GM21423 (cell line): ENCODE data around the gene USP12.
"Not testable (repeated sequence)": the region's sequence is repeated elsewhere in the genome, so short reads cannot be mapped to it uniquely, and the experiment has no call there.

Source experiments
- ATAC-seq: cut with Tn5 transposase; IDR thresholded peaks from one replicate; pipeline ENCODE4 v1.9.1; 2021; ENCODE audit warnings: mild to moderate bottlenecking, moderate library complexity; ENCODE audit not compliant: unreplicated experiment

The USP12 gene

GRCh38 chr13:27125357-27126282, 46.0 kb downstream of the USP12 start:
- ATAC-seq: no peak

GRCh38 chr13:27124571-27124970, 47.0 kb downstream of the USP12 start:
- ATAC-seq: no peak

- not testable (repeated sequence) for ATAC-seq
These were observed 48.2 kb downstream of the USP12 start for GRCh38 chr13:27123445-27123844.

- ATAC-seq: no peak
These were observed 49.6 kb downstream of the USP12 start for GRCh38 chr13:27122036-27122435.

GRCh38 chr13:27120811-27121210, 50.8 kb downstream of the USP12 start:
- ATAC-seq: no peak

GRCh38 chr13:27120011-27120410, 51.6 kb downstream of the USP12 start:
- no peak for ATAC-seq

GRCh38 chr13:27118428-27119054, 53.1 kb downstream of the USP12 start:
- ATAC-seq: no peak

GRCh38 chr13:27117952-27118351, 53.7 kb downstream of the USP12 start:
- ATAC-seq: no peak

- no peak for ATAC-seq
These were observed 54.5 kb downstream of the USP12 start for GRCh38 chr13:27117158-27117557.

GRCh38 chr13:27113436-27113835, 58.2 kb downstream of the USP12 start:
- ATAC-seq: no peak

- no peak for ATAC-seq
These were observed 59.6 kb downstream of the USP12 start for GRCh38 chr13:27112006-27112405.

GRCh38 chr13:27110056-27110746, 61.4 kb downstream of the USP12 start:
- no peak for ATAC-seq

GRCh38 chr13:27106144-27106543, 65.5 kb downstream of the USP12 start:
- ATAC-seq: no peak

- no peak for ATAC-seq
These were observed 67.0 kb downstream of the USP12 start for GRCh38 chr13:27104606-27105005.

- no peak for ATAC-seq
These were observed 69.8 kb downstream of the USP12 start for GRCh38 chr13:27101847-27102246.

GRCh38 chr13:27101289-27101688, 70.3 kb downstream of the USP12 start:
- ATAC-seq: no peak

- no peak for ATAC-seq
These were observed 73.9 kb downstream of the USP12 start for GRCh38 chr13:27097691-27098090.

- no peak for ATAC-seq
These were observed 80.2 kb downstream of the USP12 start for GRCh38 chr13:27091451-27091850.

- no peak for ATAC-seq
These were observed 83.0 kb downstream of the USP12 start for GRCh38 chr13:27088619-27089018.

GRCh38 chr13:27086599-27087265, 84.9 kb downstream of the USP12 start:
- ATAC-seq: no peak

GRCh38 chr13:27083183-27083582, 88.4 kb downstream of the USP12 start:
- no peak for ATAC-seq
